SHP77 treated with DMSO at 0.1 percent for 48 hours (cell line): ENCODE data around the gene OAS2.

ENCODE experiments used
- DNase-seq: peaks from one replicate; lab custom pipeline; 2025; lab: John Stamatoyannopoulos, UW

OAS2 gene

DNA sequence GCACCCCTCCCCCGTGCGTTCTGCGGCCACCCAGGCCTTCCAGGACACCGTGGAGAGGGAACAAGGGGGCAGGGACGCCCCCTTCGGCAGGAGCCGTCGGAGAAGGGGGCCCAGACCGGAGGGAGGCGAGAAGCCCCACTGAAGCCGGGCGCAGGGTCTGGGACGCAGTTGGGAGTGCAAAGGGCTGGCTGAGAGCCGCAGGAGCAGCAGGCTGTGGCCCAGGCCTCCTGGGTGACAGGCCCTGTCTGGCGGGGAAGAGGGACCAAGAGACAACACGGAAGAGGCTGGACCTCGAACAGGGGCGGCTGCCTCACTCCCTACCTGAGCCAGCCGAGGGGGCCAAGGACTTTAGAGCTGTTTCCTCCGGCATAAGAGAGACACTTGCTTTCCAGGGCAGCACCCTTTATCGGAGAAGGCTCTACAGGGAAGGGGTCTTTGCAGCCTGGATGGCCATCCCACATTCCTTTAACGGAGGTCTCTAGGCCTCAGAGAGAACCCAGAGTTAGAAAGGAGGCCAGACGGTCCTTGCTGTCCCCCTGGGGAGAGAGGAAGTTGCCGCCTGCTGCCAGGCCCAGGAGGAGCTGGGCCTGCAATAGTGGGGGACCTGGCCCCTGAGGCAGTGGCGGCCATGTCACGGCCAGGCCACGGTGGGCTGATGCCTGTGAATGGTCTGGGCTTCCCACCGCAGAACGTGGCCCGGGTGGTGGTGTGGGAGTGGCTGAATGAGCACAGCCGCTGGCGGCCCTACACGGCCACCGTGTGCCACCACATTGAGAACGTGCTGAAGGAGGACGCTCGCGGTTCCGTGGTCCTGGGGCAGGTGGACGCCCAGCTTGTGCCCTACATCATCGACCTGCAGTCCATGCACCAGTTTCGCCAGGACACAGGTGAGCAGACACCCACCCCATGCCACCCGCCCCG is 79.5 kb downstream of the OAS2 start:
- no peak for DNase-seq

DNA sequence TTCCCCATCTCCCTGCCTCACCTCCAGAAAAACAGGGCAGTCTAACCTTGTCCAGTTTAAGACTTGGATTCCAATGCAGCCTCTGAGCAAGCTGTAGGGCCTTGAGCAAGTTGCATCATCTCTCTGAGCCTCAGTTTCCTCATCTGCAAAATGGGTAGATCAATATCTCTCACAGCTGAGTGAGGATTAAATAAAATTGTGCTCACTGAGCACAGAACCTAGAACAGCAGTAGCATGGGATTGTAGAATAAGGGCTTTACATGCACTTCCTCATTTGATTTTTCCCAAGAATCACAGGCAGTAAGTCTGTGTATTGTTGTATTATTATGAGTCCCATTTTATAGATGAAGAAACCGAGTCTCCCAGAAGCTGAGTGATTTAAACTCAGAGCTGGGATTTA is 80.2 kb downstream of the OAS2 start:
- DNase-seq = no peak

DNA sequence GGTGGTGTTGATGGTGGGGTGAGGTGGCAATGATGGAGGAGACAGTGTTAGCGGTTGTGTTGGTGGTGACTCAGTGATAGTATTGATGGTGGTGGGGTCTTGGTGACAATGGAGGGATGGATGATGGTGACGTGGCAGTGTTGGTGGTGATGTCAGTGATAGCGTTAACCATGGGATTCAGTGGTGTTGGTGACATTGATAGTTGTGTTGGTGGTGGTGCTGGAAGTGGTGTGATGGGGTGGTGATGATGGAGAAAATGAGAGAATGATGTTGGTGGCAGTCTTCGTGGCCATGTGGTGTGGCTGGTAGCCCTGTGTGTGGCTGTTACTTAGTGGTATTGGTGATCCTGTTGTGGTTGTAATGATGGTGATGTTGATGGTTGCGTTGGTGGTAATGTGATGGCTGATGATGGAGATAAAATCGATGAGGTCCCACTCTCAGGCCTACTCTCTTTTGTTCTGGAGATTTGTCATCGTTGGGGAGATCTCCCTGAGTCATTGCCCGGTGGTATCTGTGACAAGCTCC is 80.8 kb downstream of the OAS2 start:
- no peak for DNase-seq

DNA sequence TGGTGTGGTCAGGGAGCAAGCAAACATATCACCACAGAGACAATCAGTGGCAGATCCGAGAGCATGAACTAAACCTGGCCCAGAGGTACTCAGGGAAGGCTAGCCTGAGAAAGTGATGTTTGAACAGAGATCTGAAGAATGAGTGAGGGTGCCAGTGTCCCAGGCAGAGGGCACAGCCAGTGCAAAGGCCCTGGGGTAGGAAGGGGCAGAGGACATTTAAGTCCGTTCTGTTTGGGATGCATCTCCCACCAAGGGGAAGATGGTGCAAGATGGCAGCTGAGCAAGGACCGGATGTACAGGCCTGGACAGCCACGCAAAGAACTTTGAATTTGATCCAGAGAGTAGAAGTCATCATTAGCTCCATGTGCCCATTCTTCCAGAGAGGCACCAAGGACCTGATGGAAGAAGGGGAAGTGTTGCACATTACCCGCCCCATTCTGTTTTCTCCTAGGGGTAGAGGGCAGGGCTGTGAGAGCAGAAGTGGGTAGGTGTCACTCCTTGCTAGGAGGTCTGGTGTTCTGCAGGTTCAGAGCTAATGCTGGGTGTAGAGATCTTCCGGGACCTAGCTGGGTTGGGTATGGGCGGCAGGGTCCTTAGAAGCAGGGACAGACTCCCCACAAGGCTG is 82.1 kb downstream of the OAS2 start:
- no peak for DNase-seq

DNA sequence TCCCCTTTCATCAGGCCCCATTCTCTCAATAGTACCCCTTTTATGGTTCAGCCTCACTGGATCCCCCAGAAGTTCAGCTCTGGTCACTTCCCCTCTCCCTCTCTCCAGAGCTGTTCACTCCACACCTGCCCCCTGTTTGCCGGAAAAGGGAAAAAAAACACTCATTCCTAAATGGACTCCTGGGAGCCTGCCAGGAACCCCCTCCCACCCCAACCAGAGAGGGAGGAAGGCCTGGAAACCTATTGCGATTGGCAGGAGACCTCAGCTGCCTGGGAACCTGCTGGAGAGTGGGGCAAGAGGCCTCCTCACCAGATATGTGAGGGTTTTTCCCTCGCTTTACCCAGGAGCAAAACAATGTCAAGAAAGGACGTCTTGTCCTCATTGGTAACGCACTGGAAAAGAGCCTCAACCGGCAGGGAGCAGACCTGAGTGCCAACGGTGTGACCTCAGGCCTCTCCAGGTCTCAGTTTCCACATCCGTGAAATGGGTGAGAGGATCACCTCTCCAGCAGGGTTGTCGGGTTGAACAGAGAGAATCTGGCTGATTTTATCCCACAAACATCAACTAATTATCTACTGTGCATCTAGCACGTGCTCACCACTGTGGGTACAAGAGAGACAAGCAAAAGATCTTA is 82.9 kb downstream of the OAS2 start:
- no peak for DNase-seq
